ENCODE measurements around the gene COL12A1. TPM values are rescaled to one million over a fixed set of nuclear protein-coding genes. Genes with fewer than 3 reads are reported as not detected.

COL12A1 gene
- total and polyA plus RNA-seq, 9 of the 15 experiments (the other 6 are each of a cell fraction or from before 2014, with no cell fraction given): 0.11 TPM; not detected in 8

- Histone ChIP-seq H3K4me3 (no peak overlapping the region), H3K4me2 (ENCODE audit: insufficient read depth, low read length) (no peak overlapping the region), H3K27me3 (ENCODE audit: control insufficient read depth in 2 of 2, insufficient read depth in 2 of 2, low read length in 2 of 2) (no peaks in the 10 kb centered on the region), H3K27ac (ENCODE audit: extremely low read depth, low read depth, low read length) (no peak overlapping the region), H3K36me3 (ENCODE audit: control insufficient read depth, insufficient read depth, low read length) (no peaks in the 10 kb centered on the region), H3K79me2 (ENCODE audit: control insufficient read depth, insufficient read depth, low read length) (no peaks in the 10 kb centered on the region), H2AFZ (ENCODE audit: low read depth, low read length) (no peak overlapping the region), H4K20me1 (replicated peaks; ENCODE audit: control insufficient read depth, insufficient read depth, low read length) (no peaks in the 10 kb centered on the region), H3K4me1 (replicated peaks in 1 of 2; ENCODE audit: control insufficient read depth in 2 of 2, insufficient read depth in 2 of 2, low read length in 2 of 2) (no peaks in the 10 kb centered on the region), H3K9ac (ENCODE audit: insufficient read depth in 1 of 2, low read depth in 2 of 2, low read length in 2 of 2) (no peak overlapping the region), H3K9me3 (replicated peaks; ENCODE audit: control insufficient read depth, insufficient read depth, low read depth, low read length) (no peaks in the 10 kb centered on the region), H3K9me1 (ENCODE audit: control insufficient read depth, insufficient read depth, low read length) (no peaks in the 10 kb centered on the region)
- FAIRE-seq (no peak), DNase-seq (ENCODE audit: extremely low read depth in 1 of 4, low spot score in 3 of 4) (no peak), ATAC-seq (no peak)
- ChIA-PET CTCF (ENCODE audit: low intra/inter-chr PET ratio) (no interaction called here), POLR2A (no interaction called here)
- intact Hi-C loops (cut with micrococcal nuclease): no loop called here
- TF ChIP-seq RAD51 (IDR thresholded peaks at IDR 0.05; ENCODE audit: borderline replicate concordance, low read depth) (no peak), HMG20B (CRISPR knock-in tag; IDR thresholded peaks at IDR 0.05) (no peak), ZBTB7A (IDR thresholded peaks at IDR 0.05; ENCODE audit: borderline replicate concordance, control insufficient read depth, low read depth, low read length) (no peak), MXI1 (IDR thresholded peaks at IDR 0.05; ENCODE audit: low read depth, low read length) (no peak), FOXJ2 (tag; IDR thresholded peaks at IDR 0.05) (no peak), MBD2 (IDR thresholded peaks at IDR 0.05; ENCODE audit: borderline replicate concordance, low read depth) (no peak)
- in situ Hi-C loops (cut with MboI): no loop called here
- BruUV-seq (replicated peaks): no TSS peak
- 13% methylated on average over 1 of the region's 1 CpG for WGBS (ENCODE audit: insufficient coverage, low coverage, missing lambda C conversion rate)
Observed at GRCh38 chr6:75109765-75110164, 96.1 kb downstream of the COL12A1 start.

- BruUV-seq (replicated peaks): no TSS peak
- no peak overlapping the region for H3K9ac ChIP-seq (ENCODE audit: insufficient read depth in 1 of 2, low read depth in 2 of 2, low read length in 2 of 2)
- TF ChIP-seq MAFK (IDR thresholded peaks at IDR 0.05; ENCODE audit: low read length): peak; percentile 69; the same call in 1 of the 2 replicates
- no peak for TF ChIP-seq ZNF717 (CRISPR knock-in tag; IDR thresholded peaks at IDR 0.05)
- no peak for TF ChIP-seq HNRNPK (IDR thresholded peaks at IDR 0.05; ENCODE audit: low read depth, low read length, poor library complexity, severe bottlenecking)
- no peak for TF ChIP-seq HDAC2 (IDR thresholded peaks at IDR 0.05)
- no peak for TF ChIP-seq DACH1 (IDR thresholded peaks at IDR 0.05; ENCODE audit: partially characterized antibody)
- TF ChIP-seq ZSCAN32 (CRISPR knock-in tag; IDR thresholded peaks at IDR 0.05): no peak
- TF ChIP-seq DIDO1 (tag; IDR thresholded peaks at IDR 0.05; ENCODE audit: low read depth): no peak
- no peak for TF ChIP-seq POLR2H (tag; IDR thresholded peaks at IDR 0.05; ENCODE audit: low read depth)
- no peak for TF ChIP-seq ETS1 (conservative IDR thresholded peaks at IDR 0.05; ENCODE audit: control insufficient read depth, low read depth, low read length)
- no peak for TF ChIP-seq RBM25 (IDR thresholded peaks at IDR 0.05; ENCODE audit: low read depth, low read length, severe bottlenecking)
- no peak for TF ChIP-seq ZBTB43 (CRISPR knock-in tag; IDR thresholded peaks at IDR 0.05)
Observed at GRCh38 chr6:75109022-75109421, 96.8 kb downstream of the COL12A1 start.

More at GRCh38 chr6:75109022-75109421, 96.8 kb downstream of the COL12A1 start:
- H3K9me1 ChIP-seq (ENCODE audit: control insufficient read depth, insufficient read depth, low read length): no peaks in the 10 kb centered on the region
- ATAC-seq: no peak
- H3K9me3 ChIP-seq (replicated peaks; ENCODE audit: control insufficient read depth, insufficient read depth, low read depth, low read length): no peaks in the 10 kb centered on the region
- no peaks in the 10 kb centered on the region for H3K36me3 ChIP-seq (ENCODE audit: control insufficient read depth, insufficient read depth, low read length)
- no peaks in the 10 kb centered on the region for H3K4me1 ChIP-seq (replicated peaks in 1 of 2; ENCODE audit: control insufficient read depth in 2 of 2, insufficient read depth in 2 of 2, low read length in 2 of 2)
- no peaks in the 10 kb centered on the region for H3K79me2 ChIP-seq (ENCODE audit: control insufficient read depth, insufficient read depth, low read length)
- no peaks in the 10 kb centered on the region for H4K20me1 ChIP-seq (replicated peaks; ENCODE audit: control insufficient read depth, insufficient read depth, low read length)
- ChIA-PET POLR2A (no interaction called here), CTCF (ENCODE audit: low intra/inter-chr PET ratio) (no interaction called here)
- no peak for DNase-seq (ENCODE audit: extremely low read depth in 1 of 4, low spot score in 3 of 4)
- no peak for FAIRE-seq
- no peak overlapping the region for H3K27ac ChIP-seq (ENCODE audit: extremely low read depth, low read depth, low read length)
- no peaks in the 10 kb centered on the region for H3K27me3 ChIP-seq (ENCODE audit: control insufficient read depth in 2 of 2, insufficient read depth in 2 of 2, low read length in 2 of 2)
- no peak overlapping the region for H3K4me2 ChIP-seq (ENCODE audit: insufficient read depth, low read length)
- no peak overlapping the region for H3K4me3 ChIP-seq
- in situ Hi-C loops (cut with MboI) (no loop called here), intact Hi-C loops (cut with micrococcal nuclease) (no loop called here)
- H2AFZ ChIP-seq (ENCODE audit: low read depth, low read length): no peak overlapping the region

Data from K562 (cell line).